Hepatocyte (in vitro differentiated cells): ENCODE measurements around the gene CAMK1.

Experiments
- CTCF ChIP-seq: fragments of 200-600 bp; sonication (generic); IDR thresholded peaks from 2 replicates; pipeline ENCODE4 v1.5.1; 2016; ENCODE audit warnings: antibody characterized with exemption, mild to moderate bottlenecking; ENCODE audit not compliant: poor library complexity
- EZH2 ChIP-seq: fragments of 200-600 bp; sonication (generic); IDR thresholded peaks from 2 replicates; pipeline ENCODE4 v1.6.1; 2016; ENCODE audit warnings: antibody characterized with exemption, mild to moderate bottlenecking, borderline replicate concordance
- EZH2phosphoT487 ChIP-seq: fragments of 200-600 bp; sonication (generic); IDR thresholded peaks from one replicate; pipeline ENCODE4 v1.6.1; 2018; ENCODE audit warnings: antibody characterized with exemption, mild to moderate bottlenecking, low read depth, moderate library complexity; ENCODE audit not compliant: unreplicated experiment, severe bottlenecking

DNA sequence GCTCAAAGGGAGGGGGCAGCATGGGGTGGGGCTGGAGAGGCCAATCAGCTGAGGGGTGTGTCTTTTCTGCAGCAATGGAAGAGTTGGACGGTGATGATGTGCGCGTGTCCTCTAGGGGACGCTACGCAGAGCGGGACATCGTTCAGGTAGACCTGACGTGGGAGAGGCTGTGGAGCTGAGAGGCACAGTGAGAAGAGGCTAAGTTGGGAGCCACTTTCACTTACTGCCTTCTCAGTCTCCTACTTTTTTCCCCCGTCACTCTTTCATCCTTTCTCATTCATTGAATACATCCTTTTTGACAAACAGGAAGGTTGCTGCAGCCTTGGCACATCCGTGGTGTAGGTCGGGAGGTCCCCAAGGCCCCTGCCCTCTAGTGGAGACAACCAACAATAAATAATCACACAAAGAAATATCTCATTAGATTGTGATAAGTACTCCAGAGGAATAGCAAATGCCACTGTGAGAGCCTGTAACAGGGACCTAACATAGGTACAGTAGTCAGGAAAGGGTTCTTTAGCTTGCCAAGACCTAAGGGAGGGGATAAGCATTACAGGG is 42.6 kb downstream of the CAMK1 start:
- no peak for TF ChIP-seq CTCF
- TF ChIP-seq EZH2phosphoT487, result no peak
- TF ChIP-seq EZH2, result no peak
